Gastrocnemius medialis (tissue), 4 donors: ENCODE measurements around the gene PTGDR.

Source experiments
- POLR2A ChIP-seq, 2 donors: fragments of 450-650 bp; IDR thresholded peaks; one replicate each; pipeline ENCODE4 v1.6.1; 2017; ENCODE audit warnings: antibody characterized with exemption in 2 of 2, mild to moderate bottlenecking in 2 of 2, moderate library complexity in 2 of 2
- TF ChIP-seq, protein P1 (sequence below), 5 experiments: fragments of 450-650 bp in 3 of 5; fragments of 200-600 bp in 2 of 5; sonication (generic) in 2 of 5; IDR thresholded peaks in 4 of 5; conservative IDR thresholded peaks in 1 of 5; 1 replicate in 4 of 5; 2 replicates in 1 of 5; pipeline ENCODE4 v1.5.1; 2016 to 2019; ENCODE audit warnings: antibody characterized with exemption in 5 of 5, mild to moderate bottlenecking in 3 of 5, moderate library complexity in 3 of 5

DNA sequence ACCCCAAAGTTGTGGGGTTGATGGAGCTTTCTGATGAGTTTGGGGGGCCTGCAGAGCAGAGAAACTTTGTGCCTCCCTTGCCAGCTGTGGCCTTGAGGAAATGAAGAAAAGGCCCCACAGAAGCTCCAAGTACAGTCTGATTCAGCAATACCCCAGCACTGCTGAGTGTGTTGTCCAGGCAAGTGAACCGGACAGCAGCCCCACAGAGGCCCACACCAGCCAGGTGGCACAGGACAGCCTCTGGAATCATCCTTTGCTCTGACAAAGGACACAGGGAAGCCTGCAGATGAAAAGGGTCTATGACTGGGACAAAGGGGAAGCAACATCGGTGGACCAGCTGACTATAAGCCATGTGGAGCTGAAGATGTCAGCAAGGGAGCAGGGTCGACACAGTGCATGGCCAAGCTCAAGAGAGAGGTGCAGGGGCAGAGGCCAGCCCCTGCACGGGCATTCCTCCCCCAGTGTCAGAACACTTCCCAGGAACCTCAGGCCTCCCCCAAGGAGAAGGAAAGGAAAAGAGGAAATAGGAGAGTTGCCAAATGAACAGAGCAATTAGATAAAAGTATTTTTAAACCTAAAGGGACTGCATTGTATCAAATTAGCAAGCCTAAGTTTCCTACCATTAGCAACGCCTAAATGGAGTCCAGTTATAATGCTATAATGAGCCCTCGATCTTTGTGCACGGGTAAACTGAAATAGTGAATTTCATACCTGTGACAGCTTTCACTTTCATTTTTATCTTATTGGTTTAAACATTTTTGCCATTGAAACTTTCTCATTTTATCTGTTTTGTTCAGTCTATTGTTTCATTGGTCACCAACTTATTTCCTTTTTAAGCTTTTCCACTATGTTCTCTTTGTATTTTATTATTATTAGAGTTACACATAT is 46.3 kb upstream of the PTGDR start:
- no peak for TF ChIP-seq POLR2A (IDR thresholded peaks at IDR 0.05)
- TF ChIP-seq, protein P1, sequence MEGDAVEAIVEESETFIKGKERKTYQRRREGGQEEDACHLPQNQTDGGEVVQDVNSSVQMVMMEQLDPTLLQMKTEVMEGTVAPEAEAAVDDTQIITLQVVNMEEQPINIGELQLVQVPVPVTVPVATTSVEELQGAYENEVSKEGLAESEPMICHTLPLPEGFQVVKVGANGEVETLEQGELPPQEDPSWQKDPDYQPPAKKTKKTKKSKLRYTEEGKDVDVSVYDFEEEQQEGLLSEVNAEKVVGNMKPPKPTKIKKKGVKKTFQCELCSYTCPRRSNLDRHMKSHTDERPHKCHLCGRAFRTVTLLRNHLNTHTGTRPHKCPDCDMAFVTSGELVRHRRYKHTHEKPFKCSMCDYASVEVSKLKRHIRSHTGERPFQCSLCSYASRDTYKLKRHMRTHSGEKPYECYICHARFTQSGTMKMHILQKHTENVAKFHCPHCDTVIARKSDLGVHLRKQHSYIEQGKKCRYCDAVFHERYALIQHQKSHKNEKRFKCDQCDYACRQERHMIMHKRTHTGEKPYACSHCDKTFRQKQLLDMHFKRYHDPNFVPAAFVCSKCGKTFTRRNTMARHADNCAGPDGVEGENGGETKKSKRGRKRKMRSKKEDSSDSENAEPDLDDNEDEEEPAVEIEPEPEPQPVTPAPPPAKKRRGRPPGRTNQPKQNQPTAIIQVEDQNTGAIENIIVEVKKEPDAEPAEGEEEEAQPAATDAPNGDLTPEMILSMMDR (IDR thresholded peaks at IDR 0.05 in 4 of 5, conservative IDR thresholded peaks at IDR 0.05 in 1 of 5): no peak
